ENCODE measurements around the gene RAB24. TPM values are rescaled to one million over a fixed set of nuclear protein-coding genes. Genes with fewer than 3 reads are reported as not detected.

Gene RAB24
- polyA plus RNA-seq, 1 donor (not counting 4 experiments of a cell fraction or from before 2014, with no cell fraction given): 22.4 TPM

GRCh38 chr5:177339107-177339638, 35.7 kb upstream of the RAB24 start:
- Histone ChIP-seq H3K36me3 (ENCODE audit: control insufficient read depth in 2 of 2, extremely low read depth in 1 of 2, insufficient read depth in 2 of 2, low read length in 2 of 2) (peaks cover 29 to 32% of the 10 kb centered on the region in 2 experiments), H3K27ac (ENCODE audit: control insufficient read depth, insufficient read depth, low read length) (no peak overlapping the region), H3K9ac (ENCODE audit: control insufficient read depth, extremely low read depth, insufficient read depth, low read length) (no peak overlapping the region), H2AFZ (ENCODE audit: control insufficient read depth, low read length) (no peak overlapping the region), H4K20me1 (ENCODE audit: control insufficient read depth, extremely low read depth, insufficient read depth, low read length) (peaks cover 4% of the 10 kb centered on the region), H3K4me2 (ENCODE audit: control insufficient read depth, extremely low read depth, insufficient read depth, low read depth, low read length) (no peak overlapping the region), H3K9me1 (ENCODE audit: control insufficient read depth, extremely low read depth, insufficient read depth, low read length) (no peaks in the 10 kb centered on the region), H3K9me3 (ENCODE audit: control insufficient read depth, low read depth, low read length) (no peaks in the 10 kb centered on the region), H3K79me2 (ENCODE audit: control insufficient read depth, insufficient read depth, low read length) (peaks cover 39% of the 10 kb centered on the region), H3K4me1 (ENCODE audit: control insufficient read depth, extremely low read depth, insufficient read depth, low read length) (no peaks in the 10 kb centered on the region), H3K4me3 (ENCODE audit: control insufficient read depth in 2 of 3, extremely low read depth in 1 of 3, insufficient read depth in 2 of 3, low read depth in 1 of 3, low read length in 3 of 3) (no peak overlapping the region), H3K27me3 (ENCODE audit: control insufficient read depth, extremely low read depth, insufficient read depth, low read length) (no peaks in the 10 kb centered on the region)
- dilution Hi-C loops (cut with MboI; ENCODE audit: extremely low pct_ligation_motif_present, low sequenced_read_pairs): no loop called here
- no peak for DNase-seq (ENCODE audit: low read depth, low spot score)
- no peak for FAIRE-seq
- TF ChIP-seq CTCF (optimal IDR thresholded peaks at IDR 0.05 in 1 of 3, IDR thresholded peaks at IDR 0.05 in 1 of 3, conservative IDR thresholded peaks at IDR 0.05 in 1 of 3; ENCODE audit: extremely low read depth in 1 of 3, insufficient read depth in 2 of 3, low read length in 3 of 3) (no peak), EZH2 (IDR thresholded peaks at IDR 0.05; ENCODE audit: low read length) (no peak)

- Histone ChIP-seq H3K4me3 (ENCODE audit: control insufficient read depth in 2 of 3, extremely low read depth in 1 of 3, insufficient read depth in 2 of 3, low read depth in 1 of 3, low read length in 3 of 3) (no peak overlapping the region), H3K9ac (ENCODE audit: control insufficient read depth, extremely low read depth, insufficient read depth, low read length) (no peak overlapping the region), H3K79me2 (ENCODE audit: control insufficient read depth, insufficient read depth, low read length) (peaks cover 33% of the 10 kb centered on the region), H2AFZ (ENCODE audit: control insufficient read depth, low read length) (no peak overlapping the region), H3K4me1 (ENCODE audit: control insufficient read depth, extremely low read depth, insufficient read depth, low read length) (no peaks in the 10 kb centered on the region), H3K9me1 (ENCODE audit: control insufficient read depth, extremely low read depth, insufficient read depth, low read length) (no peaks in the 10 kb centered on the region), H3K4me2 (ENCODE audit: control insufficient read depth, extremely low read depth, insufficient read depth, low read depth, low read length) (no peak overlapping the region), H4K20me1 (ENCODE audit: control insufficient read depth, extremely low read depth, insufficient read depth, low read length) (peaks cover 4% of the 10 kb centered on the region), H3K27ac (ENCODE audit: control insufficient read depth, insufficient read depth, low read length) (no peak overlapping the region), H3K36me3 (ENCODE audit: control insufficient read depth in 2 of 2, extremely low read depth in 1 of 2, insufficient read depth in 2 of 2, low read length in 2 of 2) (peaks cover 30% of the 10 kb centered on the region in 2 experiments), H3K9me3 (ENCODE audit: control insufficient read depth, low read depth, low read length) (no peaks in the 10 kb centered on the region), H3K27me3 (ENCODE audit: control insufficient read depth, extremely low read depth, insufficient read depth, low read length) (no peaks in the 10 kb centered on the region)
- no peak for DNase-seq (ENCODE audit: low read depth, low spot score)
- dilution Hi-C loops (cut with MboI; ENCODE audit: extremely low pct_ligation_motif_present, low sequenced_read_pairs): no loop called here
- FAIRE-seq: no peak
- TF ChIP-seq CTCF (optimal IDR thresholded peaks at IDR 0.05 in 1 of 3, IDR thresholded peaks at IDR 0.05 in 1 of 3, conservative IDR thresholded peaks at IDR 0.05 in 1 of 3; ENCODE audit: extremely low read depth in 1 of 3, insufficient read depth in 2 of 3, low read length in 3 of 3): no peak
- no peak for TF ChIP-seq EZH2 (IDR thresholded peaks at IDR 0.05; ENCODE audit: low read length)
These were observed 35.0 kb upstream of the RAB24 start for GRCh38 chr5:177338251-177339106.
